ENCODE data around the gene MAML2. TPM values are rescaled to one million over a fixed set of nuclear protein-coding genes. Genes with fewer than 3 reads are reported as not detected.

The MAML2 gene
- total and polyA plus RNA-seq, 2 of the 13 experiments (the other 11 are each of a cell fraction or from before 2014, with no cell fraction given), result 2.3 to 25.9 TPM

DNA sequence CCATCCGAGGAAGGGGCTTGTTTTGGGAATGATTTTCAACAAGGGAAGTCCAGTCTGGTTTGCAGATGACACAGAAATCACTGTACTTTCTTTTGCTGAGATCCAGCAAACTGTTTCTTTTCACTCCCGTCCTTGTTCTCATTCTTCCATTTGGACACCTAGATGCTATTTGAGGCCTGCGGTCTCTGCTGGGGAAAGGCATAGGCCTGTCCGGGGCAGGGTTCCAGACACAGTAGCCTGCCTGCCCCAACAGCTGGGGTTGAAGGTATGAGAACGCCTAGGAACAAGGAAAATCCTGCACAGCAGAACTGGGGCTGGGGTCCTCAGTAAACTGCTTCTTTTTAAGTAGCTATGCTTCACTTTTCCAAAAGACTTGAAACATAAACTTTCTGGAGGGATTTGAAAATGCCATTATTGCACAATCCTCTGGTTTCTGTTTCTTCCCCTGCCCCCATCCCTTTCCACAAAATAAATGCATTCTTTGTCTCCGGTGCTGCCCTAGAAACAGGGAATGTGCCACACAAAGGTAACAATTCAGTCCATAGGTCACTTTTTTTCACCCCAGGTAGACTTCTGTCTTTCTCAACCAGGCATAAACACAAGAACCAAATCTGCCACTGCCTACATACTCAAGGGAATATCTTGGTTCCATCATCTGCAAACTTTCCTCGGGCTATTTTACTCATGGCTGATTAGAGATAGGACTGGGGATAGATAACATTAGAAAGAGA, 244.3 kb downstream of the MAML2 start (continued):
- TF ChIP-seq, protein P1, sequence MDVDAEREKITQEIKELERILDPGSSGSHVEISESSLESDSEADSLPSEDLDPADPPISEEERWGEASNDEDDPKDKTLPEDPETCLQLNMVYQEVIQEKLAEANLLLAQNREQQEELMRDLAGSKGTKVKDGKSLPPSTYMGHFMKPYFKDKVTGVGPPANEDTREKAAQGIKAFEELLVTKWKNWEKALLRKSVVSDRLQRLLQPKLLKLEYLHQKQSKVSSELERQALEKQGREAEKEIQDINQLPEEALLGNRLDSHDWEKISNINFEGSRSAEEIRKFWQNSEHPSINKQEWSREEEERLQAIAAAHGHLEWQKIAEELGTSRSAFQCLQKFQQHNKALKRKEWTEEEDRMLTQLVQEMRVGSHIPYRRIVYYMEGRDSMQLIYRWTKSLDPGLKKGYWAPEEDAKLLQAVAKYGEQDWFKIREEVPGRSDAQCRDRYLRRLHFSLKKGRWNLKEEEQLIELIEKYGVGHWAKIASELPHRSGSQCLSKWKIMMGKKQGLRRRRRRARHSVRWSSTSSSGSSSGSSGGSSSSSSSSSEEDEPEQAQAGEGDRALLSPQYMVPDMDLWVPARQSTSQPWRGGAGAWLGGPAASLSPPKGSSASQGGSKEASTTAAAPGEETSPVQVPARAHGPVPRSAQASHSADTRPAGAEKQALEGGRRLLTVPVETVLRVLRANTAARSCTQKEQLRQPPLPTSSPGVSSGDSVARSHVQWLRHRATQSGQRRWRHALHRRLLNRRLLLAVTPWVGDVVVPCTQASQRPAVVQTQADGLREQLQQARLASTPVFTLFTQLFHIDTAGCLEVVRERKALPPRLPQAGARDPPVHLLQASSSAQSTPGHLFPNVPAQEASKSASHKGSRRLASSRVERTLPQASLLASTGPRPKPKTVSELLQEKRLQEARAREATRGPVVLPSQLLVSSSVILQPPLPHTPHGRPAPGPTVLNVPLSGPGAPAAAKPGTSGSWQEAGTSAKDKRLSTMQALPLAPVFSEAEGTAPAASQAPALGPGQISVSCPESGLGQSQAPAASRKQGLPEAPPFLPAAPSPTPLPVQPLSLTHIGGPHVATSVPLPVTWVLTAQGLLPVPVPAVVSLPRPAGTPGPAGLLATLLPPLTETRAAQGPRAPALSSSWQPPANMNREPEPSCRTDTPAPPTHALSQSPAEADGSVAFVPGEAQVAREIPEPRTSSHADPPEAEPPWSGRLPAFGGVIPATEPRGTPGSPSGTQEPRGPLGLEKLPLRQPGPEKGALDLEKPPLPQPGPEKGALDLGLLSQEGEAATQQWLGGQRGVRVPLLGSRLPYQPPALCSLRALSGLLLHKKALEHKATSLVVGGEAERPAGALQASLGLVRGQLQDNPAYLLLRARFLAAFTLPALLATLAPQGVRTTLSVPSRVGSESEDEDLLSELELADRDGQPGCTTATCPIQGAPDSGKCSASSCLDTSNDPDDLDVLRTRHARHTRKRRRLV (CRISPR knock-in tag; IDR thresholded peaks at IDR 0.05), result 0 out of 2 replicates have a peak, but pooled peaks have one; percentile 22
- TF ChIP-seq RELA (CRISPR knock-in tag; IDR thresholded peaks at IDR 0.05) (no peak), HNF4A (CRISPR knock-in tag; IDR thresholded peaks at IDR 0.05) (peak; percentile 95), MAF1 (CRISPR knock-in tag; IDR thresholded peaks at IDR 0.05; ENCODE audit: borderline replicate concordance) (no peak), ZNF773 (CRISPR knock-in tag; IDR thresholded peaks at IDR 0.05; ENCODE audit: borderline replicate concordance) (no peak), BCL6 (CRISPR knock-in tag; IDR thresholded peaks at IDR 0.05) (peak; percentile 76), RCOR2 (CRISPR knock-in tag; IDR thresholded peaks at IDR 0.05) (peak; percentile 85), RAD21 (CRISPR knock-in tag; IDR thresholded peaks at IDR 0.05) (peak; percentile 10; the same call in 1 of the 2 replicates), PCBP2 (optimal IDR thresholded peaks at IDR 0.05; ENCODE audit: low read depth, low read length, poor library complexity, severe bottlenecking) (no peak), ZNF329 (CRISPR knock-in tag; IDR thresholded peaks at IDR 0.05; ENCODE audit: low read depth) (no peak), NR2F2 (IDR thresholded peaks at IDR 0.05; ENCODE audit: borderline replicate concordance, low read depth) (peak; percentile 63; the same call in 1 of the 2 replicates), ZNF670 (CRISPR knock-in tag; IDR thresholded peaks at IDR 0.05; ENCODE audit: borderline replicate concordance) (no peak), IRF2 (CRISPR knock-in tag; IDR thresholded peaks at IDR 0.05) (0 out of 2 replicates have a peak, but pooled peaks have one; percentile 34), ATAD3A (CRISPR knock-in tag; IDR thresholded peaks at IDR 0.05) (no peak), ZEB1 (IDR thresholded peaks at IDR 0.05; ENCODE audit: insufficient replicate concordance, low read depth) (peak; percentile 97), PTBP1 (IDR thresholded peaks at IDR 0.05; ENCODE audit: low read depth, low read length, poor library complexity, severe bottlenecking) (no peak), FOXA3 (CRISPR knock-in tag; IDR thresholded peaks at IDR 0.05) (peak; percentile 63), NONO (IDR thresholded peaks at IDR 0.05) (no peak), NONO (CRISPR knock-in tag; conservative IDR thresholded peaks at IDR 0.05) (peak; percentile 71; the same call in 1 of the 2 replicates), KMT2A (CRISPR knock-in tag; IDR thresholded peaks at IDR 0.05) (0 out of 2 replicates have a peak, but pooled peaks have one; percentile 24), SMARCC2 (IDR thresholded peaks at IDR 0.05) (0 out of 2 replicates have a peak, but pooled peaks have one; percentile 28), TGIF2 (CRISPR knock-in tag; IDR thresholded peaks at IDR 0.05) (0 out of 2 replicates have a peak, but pooled peaks have one; percentile 33), NFIC (IDR thresholded peaks at IDR 0.05; ENCODE audit: low read length) (peak; percentile 85), ZNF674 (CRISPR knock-in tag; IDR thresholded peaks at IDR 0.05; ENCODE audit: low read depth) (0 out of 2 replicates have a peak, but pooled peaks have one; percentile 35), ZNF331 (CRISPR knock-in tag; IDR thresholded peaks at IDR 0.05) (0 out of 2 replicates have a peak, but pooled peaks have one; percentile 45), ZFY (CRISPR knock-in tag; IDR thresholded peaks at IDR 0.05) (peak; percentile 60; the same call in 1 of the 2 replicates)
- TF ChIP-seq, protein P2, sequence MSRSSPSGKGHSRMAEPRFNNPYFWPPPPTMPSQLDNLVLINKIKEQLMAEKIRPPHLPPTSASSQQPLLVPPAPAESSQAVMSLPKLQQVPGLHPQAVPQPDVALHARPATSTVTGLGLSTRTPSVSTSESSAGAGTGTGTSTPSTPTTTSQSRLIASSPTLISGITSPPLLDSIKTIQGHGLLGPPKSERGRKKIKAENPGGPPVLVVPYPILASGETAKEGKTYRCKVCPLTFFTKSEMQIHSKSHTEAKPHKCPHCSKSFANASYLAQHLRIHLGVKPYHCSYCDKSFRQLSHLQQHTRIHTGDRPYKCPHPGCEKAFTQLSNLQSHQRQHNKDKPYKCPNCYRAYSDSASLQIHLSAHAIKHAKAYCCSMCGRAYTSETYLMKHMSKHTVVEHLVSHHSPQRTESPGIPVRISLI (CRISPR knock-in tag; IDR thresholded peaks at IDR 0.05; ENCODE audit: borderline replicate concordance), result peak; percentile 92
